ENCODE data around the gene EXOC4. TPM values are rescaled to one million over a fixed set of nuclear protein-coding genes. Genes with fewer than 3 reads are reported as not detected.
A peak's percentile ranks its signal among the peaks of the same experiment; 100 is the strongest.

The EXOC4 gene
- total RNA-seq, 1 experiment from 2014 or later, result 62.4 TPM

DNA sequence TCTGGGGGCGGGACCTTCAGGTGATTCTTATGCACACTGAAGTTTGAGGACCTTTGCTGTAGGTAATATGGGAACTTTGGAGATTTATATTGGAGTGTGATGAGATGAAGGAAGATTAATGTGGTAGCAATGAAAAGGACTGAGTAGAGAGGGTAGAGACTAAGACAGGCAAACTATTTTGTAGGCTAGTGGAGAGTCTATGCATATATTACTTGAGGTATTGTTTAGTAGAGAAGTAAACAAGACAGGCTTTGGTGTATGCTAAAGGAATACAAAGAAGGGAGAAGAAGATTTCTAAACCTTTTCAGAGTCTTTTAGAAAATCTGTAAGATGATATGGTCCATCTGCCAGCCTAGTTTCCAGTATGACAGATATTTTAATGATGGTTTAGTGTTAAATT is 129.1 kb downstream of the EXOC4 start:
- H3K4me1 ChIP-seq, result no peaks in the 10 kb centered on the region

DNA sequence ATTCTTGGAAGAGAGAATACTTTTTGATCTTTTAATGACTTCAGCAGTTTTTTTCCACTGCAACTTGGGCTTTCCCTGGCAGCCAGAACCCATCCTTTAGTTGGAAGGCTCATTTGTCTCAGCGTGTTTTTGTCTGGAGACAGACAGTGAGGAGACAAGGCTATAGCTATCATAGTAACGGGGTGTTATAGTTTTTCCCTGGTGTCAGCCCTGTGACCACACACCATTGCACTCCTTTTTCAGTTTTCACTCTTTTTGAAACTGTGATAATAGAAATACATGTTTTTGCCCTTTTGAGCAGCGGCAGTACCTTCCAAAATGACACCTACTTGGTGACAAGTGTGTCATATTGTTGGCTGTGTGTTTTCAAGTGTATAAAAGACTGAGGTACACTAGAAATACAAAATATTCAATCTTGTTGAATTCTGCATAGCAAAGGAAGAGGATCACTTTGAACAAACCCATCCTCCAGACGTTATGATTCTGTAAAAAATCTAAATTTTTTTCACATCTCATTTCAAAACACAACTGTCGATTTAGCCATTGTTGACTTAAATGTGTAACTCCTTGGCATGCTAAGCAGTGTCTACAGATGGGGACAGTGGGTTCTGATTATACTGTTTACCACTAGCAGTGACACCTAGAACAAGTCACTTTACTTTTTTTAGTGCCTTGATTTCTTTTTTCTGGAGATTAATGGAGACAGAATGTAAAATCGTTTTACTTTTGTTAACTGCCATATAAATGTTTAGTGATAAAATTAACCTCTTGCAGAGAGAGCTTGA is 130.1 kb downstream of the EXOC4 start:
- no peak for DNase-seq
- Histone ChIP-seq H3K4me3 (no peak overlapping the region), H3K4me1 (no peaks in the 10 kb centered on the region), H3K27ac (no peak overlapping the region), H3K36me3 (no peaks in the 10 kb centered on the region), H3K9me3 (replicated peaks) (no peaks in the 10 kb centered on the region), H3K27me3 (no peaks in the 10 kb centered on the region)

More for the DNA sequence above, 129.1 kb downstream of the EXOC4 start:
- no peak overlapping the region for H3K27ac ChIP-seq
- H3K36me3 ChIP-seq, result no peaks in the 10 kb centered on the region
- no peaks in the 10 kb centered on the region for H3K27me3 ChIP-seq
- no peaks in the 10 kb centered on the region for H3K9me3 ChIP-seq (replicated peaks)
- no peak for DNase-seq
- H3K4me3 ChIP-seq, result no peak overlapping the region

DNA sequence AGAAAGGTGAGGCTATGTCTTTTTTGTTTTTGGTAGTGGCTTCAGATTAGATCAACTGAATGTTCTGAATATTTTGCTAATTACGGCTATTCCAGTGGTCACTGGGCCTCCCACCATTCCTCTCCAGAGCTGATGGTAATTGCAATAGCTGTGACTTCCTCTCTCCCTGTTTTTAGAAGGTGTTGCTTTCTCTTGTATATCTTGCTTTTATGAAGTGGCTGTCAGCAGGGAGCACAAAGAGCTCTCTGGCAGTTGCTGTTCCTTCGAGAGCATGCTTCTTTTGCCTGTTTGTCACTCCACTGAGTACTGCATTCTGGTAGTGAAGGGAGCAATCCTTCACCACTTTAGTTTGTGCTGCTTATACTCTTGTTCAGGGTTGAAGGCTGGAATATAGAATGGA is 133.3 kb downstream of the EXOC4 start:
- Histone ChIP-seq H3K4me1 (no peaks in the 10 kb centered on the region), H3K36me3 (no peaks in the 10 kb centered on the region), H3K9me3 (replicated peaks) (no peaks in the 10 kb centered on the region), H3K27ac (no peak overlapping the region), H3K27me3 (no peaks in the 10 kb centered on the region), H3K4me3 (no peak overlapping the region)
- DNase-seq, result no peak

DNA sequence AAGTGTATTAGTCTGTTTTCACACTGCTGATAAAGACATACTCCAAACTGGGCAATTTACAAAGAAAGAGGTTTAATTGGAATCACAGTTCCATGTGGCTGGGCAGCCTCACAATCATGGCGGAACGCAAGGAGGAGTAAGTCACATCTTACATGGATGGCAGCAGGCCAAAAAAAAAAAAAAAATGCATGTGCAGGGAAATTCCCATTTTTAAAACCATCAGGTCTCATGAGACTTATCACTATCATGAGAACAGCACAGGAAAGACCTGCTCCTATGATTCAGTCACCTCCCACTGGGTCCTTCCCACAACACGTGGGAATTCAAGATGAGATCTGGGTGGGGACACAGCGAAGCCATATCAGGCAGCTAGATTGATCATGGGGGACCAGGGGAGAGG is 136.8 kb downstream of the EXOC4 start:
- Histone ChIP-seq H3K4me3 (no peak overlapping the region), H3K27me3 (no peaks in the 10 kb centered on the region)
- DNase-seq, result no peak

DNA sequence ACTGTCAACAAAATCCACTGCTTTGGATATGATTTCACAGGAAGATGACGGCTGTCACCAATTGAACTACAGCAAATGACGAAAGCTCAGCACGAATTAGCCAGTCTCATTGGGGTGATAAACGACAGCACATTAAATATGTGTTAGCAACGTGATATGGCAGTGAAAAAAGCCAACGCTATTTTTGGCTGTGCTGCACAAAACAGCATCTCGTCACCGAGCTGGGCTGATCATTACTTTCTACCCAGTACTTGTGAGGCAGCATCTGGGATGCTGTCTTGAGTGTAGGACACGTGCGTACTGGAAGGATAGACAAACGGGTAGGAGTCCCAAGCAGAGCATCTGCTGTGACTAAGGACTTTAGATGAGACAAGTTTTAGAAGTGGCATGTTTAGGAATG is 138.3 kb downstream of the EXOC4 start:
- Histone ChIP-seq H3K27ac (no peak overlapping the region), H3K9me3 (replicated peaks) (no peaks in the 10 kb centered on the region), H3K27me3 (no peaks in the 10 kb centered on the region), H3K36me3 (no peaks in the 10 kb centered on the region), H3K4me1 (no peaks in the 10 kb centered on the region), H3K4me3 (no peak overlapping the region)
- DNase-seq, result no peak

More for the DNA sequence above, 136.8 kb downstream of the EXOC4 start:
- H3K36me3 ChIP-seq, result no peaks in the 10 kb centered on the region
- no peak overlapping the region for H3K27ac ChIP-seq
- no peaks in the 10 kb centered on the region for H3K9me3 ChIP-seq (replicated peaks)
- no peaks in the 10 kb centered on the region for H3K4me1 ChIP-seq

DNA sequence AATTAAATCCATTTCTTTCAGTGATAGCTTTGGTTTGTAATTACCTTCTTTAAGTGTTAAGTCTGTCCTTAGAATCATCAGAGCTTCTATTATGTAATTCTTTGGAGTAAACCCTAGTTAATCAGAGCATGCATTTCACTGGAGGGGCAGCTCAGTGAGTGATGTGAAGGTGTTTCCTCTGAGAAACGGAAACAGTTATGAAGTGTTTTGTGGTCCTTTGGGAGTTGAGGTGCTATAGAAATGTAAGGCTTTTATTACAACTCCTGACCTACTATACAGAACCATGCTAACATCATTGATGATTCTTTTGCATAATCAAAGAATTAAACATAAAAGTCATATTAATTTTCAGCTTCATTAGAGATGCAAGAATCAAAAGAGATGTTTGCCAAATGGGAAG is 141.5 kb downstream of the EXOC4 start:
- DNase-seq, result peak in 1 of 2 experiments; percentile 9
- no peaks in the 10 kb centered on the region for H3K27me3 ChIP-seq
- H3K4me3 ChIP-seq, result no peak overlapping the region
- no peaks in the 10 kb centered on the region for H3K9me3 ChIP-seq (replicated peaks)
- no peaks in the 10 kb centered on the region for H3K4me1 ChIP-seq
- H3K36me3 ChIP-seq, result no peaks in the 10 kb centered on the region
- no peak overlapping the region for H3K27ac ChIP-seq

DNA sequence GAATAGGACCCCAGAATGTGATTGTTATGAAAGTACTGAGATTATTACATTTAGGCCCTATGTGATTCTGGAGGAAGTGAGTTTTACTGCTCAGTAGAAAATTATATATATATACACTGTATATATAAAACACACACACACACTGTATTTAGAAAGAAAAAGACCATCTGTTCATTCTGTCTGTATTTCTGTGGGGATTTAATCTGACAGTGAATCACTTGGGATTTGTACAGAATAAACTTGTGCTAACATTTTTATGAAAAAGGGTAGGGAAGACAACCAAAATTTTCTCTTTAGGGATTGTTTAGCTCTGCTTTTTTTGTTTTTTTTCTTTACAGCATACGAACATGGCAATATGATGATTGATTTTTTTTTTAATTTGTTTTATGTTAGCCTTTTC is 142.7 kb downstream of the EXOC4 start:
- H3K4me3 ChIP-seq, result no peak overlapping the region
- no peaks in the 10 kb centered on the region for H3K27me3 ChIP-seq
- no peaks in the 10 kb centered on the region for H3K4me1 ChIP-seq
- H3K36me3 ChIP-seq, result no peaks in the 10 kb centered on the region
- H3K9me3 ChIP-seq (replicated peaks), result no peaks in the 10 kb centered on the region
- no peak for DNase-seq
- H3K27ac ChIP-seq, result no peak overlapping the region

DNA sequence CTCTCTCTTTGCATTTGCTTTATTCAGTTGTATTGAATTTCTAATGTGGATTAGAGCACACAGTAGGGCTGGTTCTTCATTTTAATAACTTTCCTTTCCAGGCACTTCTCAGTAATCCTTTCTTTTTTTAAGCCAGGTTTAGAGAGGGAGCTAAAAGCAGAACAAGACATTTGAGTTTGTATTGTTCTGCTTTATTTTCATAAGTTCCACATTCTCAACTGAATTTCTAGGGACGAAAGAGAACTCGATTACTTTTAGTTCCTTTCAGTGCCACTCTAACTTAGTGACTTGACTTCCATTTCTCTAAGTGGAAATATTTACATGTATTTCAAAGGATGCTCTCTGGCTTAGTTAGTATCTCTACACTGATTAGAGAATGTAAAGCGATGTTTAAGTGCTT is 145.6 kb downstream of the EXOC4 start:
- H3K27me3 ChIP-seq, result no peaks in the 10 kb centered on the region
- no peaks in the 10 kb centered on the region for H3K36me3 ChIP-seq
- no peaks in the 10 kb centered on the region for H3K9me3 ChIP-seq (replicated peaks)
- H3K27ac ChIP-seq, result no peak overlapping the region
- H3K4me3 ChIP-seq, result no peak overlapping the region
- H3K4me1 ChIP-seq, result no peaks in the 10 kb centered on the region
- DNase-seq, result no peak

DNA sequence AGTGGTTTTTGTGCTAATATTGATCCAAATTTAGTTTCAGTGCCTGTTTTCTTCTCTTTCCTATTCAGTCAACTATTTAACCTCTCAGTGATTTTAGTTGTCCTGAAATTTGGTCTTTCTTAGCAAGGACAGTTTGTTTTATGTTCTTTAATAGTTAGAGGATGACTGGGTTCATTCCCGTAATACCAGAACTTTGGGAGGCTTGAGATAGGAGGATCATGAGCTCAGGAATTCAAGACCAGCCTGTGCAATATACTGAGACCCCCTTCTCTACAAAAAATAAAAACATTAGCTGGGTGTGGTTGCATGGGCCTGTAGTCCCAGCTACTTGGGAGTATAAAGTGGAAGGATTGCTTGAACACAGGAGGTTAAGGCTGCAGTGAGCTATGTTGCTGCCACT is 148.3 kb downstream of the EXOC4 start:
- no peaks in the 10 kb centered on the region for H3K9me3 ChIP-seq (replicated peaks)
- H3K36me3 ChIP-seq, result no peaks in the 10 kb centered on the region
- no peaks in the 10 kb centered on the region for H3K27me3 ChIP-seq
- H3K27ac ChIP-seq, result no peak overlapping the region
- no peak overlapping the region for H3K4me3 ChIP-seq
- DNase-seq, result no peak
- H3K4me1 ChIP-seq, result no peaks in the 10 kb centered on the region

DNA sequence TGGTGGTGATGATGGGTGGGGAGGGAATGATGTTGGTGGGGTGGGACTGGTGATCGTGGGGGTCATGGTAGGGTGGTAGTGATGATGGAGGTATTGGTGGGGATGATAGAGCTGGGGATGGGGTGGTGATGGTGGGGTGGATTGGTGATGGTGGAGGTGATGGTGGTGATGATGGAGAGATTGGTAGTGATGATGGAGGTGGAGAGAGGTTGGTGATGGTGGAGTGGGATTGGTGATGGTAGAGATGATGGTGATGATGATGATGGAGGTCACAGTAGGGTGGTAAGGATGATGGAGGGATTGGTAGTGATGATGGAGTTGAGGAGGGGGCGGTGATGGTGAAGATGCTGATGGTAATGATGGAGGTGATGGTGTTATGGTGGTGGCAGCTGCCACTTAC is 155.3 kb downstream of the EXOC4 start:
- Histone ChIP-seq H3K27ac (no peak overlapping the region), H3K27me3 (no peaks in the 10 kb centered on the region), H3K4me3 (no peak overlapping the region), H3K9me3 (replicated peaks) (no peaks in the 10 kb centered on the region), H3K4me1 (no peaks in the 10 kb centered on the region), H3K36me3 (no peaks in the 10 kb centered on the region)
- DNase-seq, result no peak

DNA sequence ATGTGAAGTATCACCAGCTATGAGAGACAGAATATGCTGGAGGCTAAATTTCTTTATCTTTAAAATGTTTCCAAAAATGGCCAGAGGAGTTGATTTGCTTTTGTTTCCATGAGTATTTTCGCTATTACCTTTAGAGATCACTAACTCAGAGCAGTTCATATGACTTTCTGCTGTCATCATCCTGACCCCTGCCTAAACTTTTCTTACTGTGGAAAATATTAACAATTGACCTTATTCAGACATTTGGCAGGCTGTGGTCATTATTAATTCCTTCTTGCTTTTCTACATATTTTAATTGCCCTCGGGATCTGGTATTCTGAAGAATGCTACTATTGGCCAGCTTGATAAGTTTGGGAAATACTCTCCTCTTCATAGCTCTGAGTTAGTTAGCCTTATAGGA is 156.5 kb downstream of the EXOC4 start:
- DNase-seq, result no peak
- H3K4me3 ChIP-seq, result no peak overlapping the region
- no peak overlapping the region for H3K27ac ChIP-seq
- H3K4me1 ChIP-seq, result no peaks in the 10 kb centered on the region
- no peaks in the 10 kb centered on the region for H3K36me3 ChIP-seq
- no peaks in the 10 kb centered on the region for H3K9me3 ChIP-seq (replicated peaks)
- no peaks in the 10 kb centered on the region for H3K27me3 ChIP-seq

DNA sequence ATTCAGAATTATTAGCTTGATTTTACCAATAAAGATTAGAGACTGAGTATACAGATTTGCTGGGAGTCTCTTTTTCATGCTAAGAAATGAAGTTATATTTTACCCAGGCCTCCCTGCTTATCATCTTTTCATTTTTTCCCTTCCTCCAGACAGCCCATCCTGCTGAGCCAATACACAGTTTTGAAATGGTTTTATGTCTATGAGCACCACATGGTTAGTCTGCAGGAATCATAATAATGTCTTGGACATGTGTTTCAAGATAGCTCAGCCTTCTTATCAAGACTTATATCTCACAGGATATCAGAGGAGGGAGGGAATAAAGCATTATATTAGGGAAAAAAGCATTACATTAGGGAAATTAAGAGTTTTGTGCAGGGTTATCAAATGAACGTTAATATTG is 157.1 kb downstream of the EXOC4 start:
- H3K27me3 ChIP-seq, result no peaks in the 10 kb centered on the region
- H3K27ac ChIP-seq, result no peak overlapping the region
- H3K4me3 ChIP-seq, result no peak overlapping the region
- no peaks in the 10 kb centered on the region for H3K36me3 ChIP-seq
- no peaks in the 10 kb centered on the region for H3K9me3 ChIP-seq (replicated peaks)
- no peaks in the 10 kb centered on the region for H3K4me1 ChIP-seq
- DNase-seq, result no peak

DNA sequence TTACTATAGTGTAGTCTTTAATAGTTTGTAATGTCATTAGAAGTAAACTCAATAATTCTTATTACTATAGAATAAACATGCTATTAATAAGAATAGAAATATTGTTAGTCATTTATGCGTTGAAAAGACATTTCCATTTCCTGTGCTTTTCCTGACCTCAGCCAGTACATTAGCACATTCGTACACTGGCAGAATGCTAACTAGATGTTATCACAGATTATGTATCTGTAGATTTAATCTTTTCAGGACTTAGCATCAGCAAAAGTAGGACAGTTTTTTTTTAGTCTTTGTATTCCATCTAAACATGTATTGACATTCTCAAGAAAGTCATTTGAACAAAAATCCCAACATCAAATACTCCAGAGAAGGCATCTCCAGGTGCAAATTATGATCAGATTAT is 158.5 kb downstream of the EXOC4 start:
- Histone ChIP-seq H3K4me3 (no peak overlapping the region), H3K9me3 (replicated peaks) (no peaks in the 10 kb centered on the region)

DNA sequence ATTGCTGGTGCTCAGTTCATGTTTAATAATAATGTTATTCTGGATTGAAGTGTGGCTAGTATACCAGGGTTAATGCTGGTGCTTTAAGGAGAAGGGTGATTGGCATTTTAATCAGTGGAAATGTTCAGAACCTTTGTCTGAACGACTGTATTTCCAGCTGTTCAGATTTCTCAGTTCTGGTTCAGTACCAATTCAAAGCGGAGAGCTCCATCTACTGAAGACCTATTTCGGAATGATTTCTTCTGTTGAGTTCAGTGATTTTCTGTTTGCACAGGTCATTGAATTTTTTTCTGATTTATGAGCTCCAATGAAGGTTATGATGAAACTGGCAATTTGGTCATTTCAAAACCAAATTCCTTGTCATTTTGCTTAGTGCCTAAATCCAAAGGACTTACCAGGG is 160.1 kb downstream of the EXOC4 start:
- Histone ChIP-seq H3K27ac (no peak overlapping the region), H3K4me3 (no peak overlapping the region), H3K9me3 (replicated peaks) (no peaks in the 10 kb centered on the region), H3K4me1 (no peaks in the 10 kb centered on the region), H3K27me3 (no peaks in the 10 kb centered on the region), H3K36me3 (no peaks in the 10 kb centered on the region)
- peak in 1 of 2 experiments; percentile 12 for DNase-seq

More for the DNA sequence above, 158.5 kb downstream of the EXOC4 start:
- no peaks in the 10 kb centered on the region for H3K36me3 ChIP-seq
- H3K27me3 ChIP-seq, result no peaks in the 10 kb centered on the region
- H3K27ac ChIP-seq, result no peak overlapping the region
- H3K4me1 ChIP-seq, result no peaks in the 10 kb centered on the region
- no peak for DNase-seq

DNA sequence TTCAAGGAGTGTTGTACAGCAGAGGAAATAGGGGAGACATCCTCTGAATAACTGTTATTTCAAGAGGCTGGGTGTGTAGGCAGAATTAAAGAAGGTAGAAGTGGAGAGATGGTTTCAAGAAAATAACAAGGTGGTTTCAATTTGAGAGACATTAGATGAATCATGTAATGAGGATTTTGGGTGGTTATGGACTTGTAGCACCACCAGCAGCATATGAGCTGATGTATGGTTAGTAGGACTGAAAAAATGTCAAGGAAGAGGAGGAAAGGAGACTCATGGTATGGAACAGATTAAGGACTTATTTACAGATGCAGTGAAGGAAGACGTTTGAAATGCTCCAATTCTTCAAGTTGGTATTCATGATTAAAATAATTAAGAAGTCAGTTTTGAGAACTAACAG is 166.2 kb downstream of the EXOC4 start:
- H3K4me3 ChIP-seq, result no peak overlapping the region
- H3K4me1 ChIP-seq, result no peaks in the 10 kb centered on the region
- H3K27me3 ChIP-seq, result no peaks in the 10 kb centered on the region
- no peak for DNase-seq
- H3K9me3 ChIP-seq (replicated peaks), result no peaks in the 10 kb centered on the region
- no peak overlapping the region for H3K27ac ChIP-seq
- no peaks in the 10 kb centered on the region for H3K36me3 ChIP-seq

DNA sequence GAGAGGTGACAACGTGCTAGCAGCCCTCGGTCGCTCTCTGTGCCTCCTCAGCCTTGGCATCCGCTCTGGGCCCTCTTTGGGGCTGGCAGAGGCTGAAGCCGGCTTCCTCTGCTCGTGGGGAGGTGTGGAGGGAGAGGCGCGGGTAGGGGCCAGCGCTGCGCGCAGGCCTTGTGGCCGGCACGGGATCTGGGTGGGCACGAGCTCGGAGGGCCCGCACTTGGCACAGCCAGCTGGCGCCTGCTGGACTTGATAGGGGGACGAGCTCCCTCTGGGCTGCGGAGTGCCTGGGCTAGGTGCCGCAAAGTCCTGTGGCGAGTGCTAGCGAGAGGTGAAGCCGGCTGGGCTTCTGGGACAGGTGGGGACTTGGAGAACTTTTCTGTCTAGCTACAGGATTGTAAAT is 170.7 kb downstream of the EXOC4 start:
- DNase-seq, result no peak
- no peaks in the 10 kb centered on the region for H3K36me3 ChIP-seq
- H3K27me3 ChIP-seq, result no peaks in the 10 kb centered on the region
- no peak overlapping the region for H3K4me3 ChIP-seq
- H3K9me3 ChIP-seq (replicated peaks), result no peaks in the 10 kb centered on the region
- H3K4me1 ChIP-seq, result no peaks in the 10 kb centered on the region
- no peak overlapping the region for H3K27ac ChIP-seq

All from SJCRH30 (cell line).